MCF 10A (cell line): ENCODE measurements around the gene PRM2. TPM values are rescaled to one million over a fixed set of nuclear protein-coding genes. Genes with fewer than 3 reads are reported as not detected.
"Not testable (repeated sequence)": the region's sequence is repeated elsewhere in the genome, so short reads cannot be mapped to it uniquely, and the experiment has no call there.

Experiments used
- BruUV-seq: library from RNA; stranded (reverse); fragments of 400-500 nt; replicated peaks from 2 replicates; lab custom pipeline; 2021; lab: Mats Ljungman, UMichigan
- CTCF ChIA-PET: fragments of 300-600 bp; sonication (Branson Sonifier 250); formaldehyde crosslinking; extraction: SDS; loops from one replicate; lab custom pipeline; 2021; ENCODE audit warnings: antibody characterized with exemption, inconsistent platforms; lab: Yijun Ruan, JAX
- POLR2A ChIA-PET: fragments of 300-600, 350-650 bp; sonication (Branson Sonifier 250); formaldehyde crosslinking; extraction: SDS; loops from one replicate; lab custom pipeline; 2020; ENCODE audit warnings: antibody characterized with exemption, inconsistent platforms; lab: Yijun Ruan, JAX
- DNase-seq: peaks from one replicate; pipeline ENCODE4 v3.0.0-alpha.2; 2018; ENCODE audit not compliant: unreplicated experiment
- H3K27ac Mint-ChIP-seq: one replicate; pipeline ENCODE4 v1.8.0; 2022; ENCODE audit warnings: mild to moderate bottlenecking, low read depth, mixed read lengths; ENCODE audit not compliant: unreplicated experiment
- H3K27me3 Mint-ChIP-seq: one replicate; pipeline ENCODE4 v1.8.0; 2022; ENCODE audit warnings: mixed read lengths; ENCODE audit not compliant: insufficient read depth, unreplicated experiment
- H3K36me3 Mint-ChIP-seq: one replicate; pipeline ENCODE4 v1.8.0; 2022; ENCODE audit warnings: mild to moderate bottlenecking, moderate library complexity, mixed read lengths; ENCODE audit not compliant: insufficient read depth, unreplicated experiment
- H3K4me1 Mint-ChIP-seq: one replicate; pipeline ENCODE4 v1.8.0; 2022; ENCODE audit warnings: mixed read lengths; ENCODE audit not compliant: insufficient read depth, unreplicated experiment
- H3K4me3 Mint-ChIP-seq: one replicate; pipeline ENCODE4 v1.8.0; 2022; ENCODE audit warnings: mild to moderate bottlenecking, moderate library complexity, mixed read lengths; ENCODE audit not compliant: unreplicated experiment
- H3K9me3 Mint-ChIP-seq: one replicate; pipeline ENCODE4 v1.8.0; 2022; ENCODE audit warnings: mixed read lengths; ENCODE audit not compliant: unreplicated experiment
- intact Hi-C: fragments of 100-400 bp; cut with micrococcal nuclease; formaldehyde crosslinking; loops from 2 replicates; pipeline ENCODE4 v1.14.1; 2022
- total RNA-seq: library from RNA; stranded (reverse); gene quantifications from 2 replicates; pipeline ENCODE4 v1.2.3, GENCODE V29; 2022
- TF ChIP-seq, protein P1 (sequence below): fragments of 200-600 bp; IDR thresholded peaks from one replicate; pipeline ENCODE4 v1.8.0; 2022; ENCODE audit warnings: antibody characterized with exemption, mild to moderate bottlenecking; ENCODE audit not compliant: unreplicated experiment

PRM2 gene
- total RNA-seq, 1 experiment from 2014 or later: not detected

DNA sequence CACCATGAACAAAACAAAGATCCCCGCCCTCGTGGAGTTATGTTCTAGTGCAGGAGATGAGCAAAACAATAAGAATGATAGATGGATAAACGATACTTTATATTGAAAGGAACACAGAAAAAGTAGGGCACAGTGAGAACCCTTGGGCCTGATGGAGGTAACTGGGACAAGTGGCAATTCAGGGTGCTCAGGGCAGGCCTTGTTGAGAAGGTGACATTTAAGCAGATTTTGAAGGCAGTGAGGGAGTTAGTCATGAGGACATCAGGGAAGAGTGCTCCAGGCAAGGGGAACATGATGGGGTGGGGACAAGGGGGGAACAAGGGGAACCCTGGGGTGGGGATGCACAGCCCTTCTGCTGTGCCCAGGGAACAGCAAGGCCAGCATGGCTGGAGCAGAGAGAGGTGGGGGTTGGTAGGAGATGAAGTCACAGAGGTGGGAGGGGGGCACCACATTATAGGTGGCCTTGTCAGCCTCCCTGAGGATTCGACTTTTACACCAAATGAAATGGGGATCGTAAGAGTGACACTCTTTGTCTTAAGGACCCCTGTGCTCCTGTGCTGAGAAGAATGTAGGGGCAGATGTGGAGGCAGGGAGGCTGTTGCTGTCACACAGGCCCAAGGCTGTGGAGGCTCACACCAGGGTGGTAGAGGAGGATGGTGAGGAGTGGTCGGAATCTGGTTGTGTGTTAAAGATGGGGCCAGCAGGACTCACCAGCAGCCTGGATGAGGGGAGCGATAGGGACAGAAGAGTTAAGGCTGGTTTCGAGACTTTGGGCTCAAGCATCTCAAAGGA is 14.0 kb upstream of the PRM2 start:
- TF ChIP-seq, protein P1, sequence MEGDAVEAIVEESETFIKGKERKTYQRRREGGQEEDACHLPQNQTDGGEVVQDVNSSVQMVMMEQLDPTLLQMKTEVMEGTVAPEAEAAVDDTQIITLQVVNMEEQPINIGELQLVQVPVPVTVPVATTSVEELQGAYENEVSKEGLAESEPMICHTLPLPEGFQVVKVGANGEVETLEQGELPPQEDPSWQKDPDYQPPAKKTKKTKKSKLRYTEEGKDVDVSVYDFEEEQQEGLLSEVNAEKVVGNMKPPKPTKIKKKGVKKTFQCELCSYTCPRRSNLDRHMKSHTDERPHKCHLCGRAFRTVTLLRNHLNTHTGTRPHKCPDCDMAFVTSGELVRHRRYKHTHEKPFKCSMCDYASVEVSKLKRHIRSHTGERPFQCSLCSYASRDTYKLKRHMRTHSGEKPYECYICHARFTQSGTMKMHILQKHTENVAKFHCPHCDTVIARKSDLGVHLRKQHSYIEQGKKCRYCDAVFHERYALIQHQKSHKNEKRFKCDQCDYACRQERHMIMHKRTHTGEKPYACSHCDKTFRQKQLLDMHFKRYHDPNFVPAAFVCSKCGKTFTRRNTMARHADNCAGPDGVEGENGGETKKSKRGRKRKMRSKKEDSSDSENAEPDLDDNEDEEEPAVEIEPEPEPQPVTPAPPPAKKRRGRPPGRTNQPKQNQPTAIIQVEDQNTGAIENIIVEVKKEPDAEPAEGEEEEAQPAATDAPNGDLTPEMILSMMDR: no peak
- intact Hi-C loops: no loop called here
- CTCF ChIA-PET: interaction anchor here (0.8 kb wide), 1 partner anchor 39 kb away, joined by 3 read pairs; no protein-coding TSS in a partner anchor
- no peak overlapping the region for H3K4me3 Mint-ChIP-seq
- no TSS peak for BruUV-seq
- no peaks in the 10 kb centered on the region for H3K9me3 Mint-ChIP-seq
- no peak overlapping the region for H3K27ac Mint-ChIP-seq
- DNase-seq: no peak
- H3K36me3 Mint-ChIP-seq: no peaks in the 10 kb centered on the region
- POLR2A ChIA-PET: no interaction called here
- H3K4me1 Mint-ChIP-seq: no peaks in the 10 kb centered on the region
- peaks cover 63% of the 10 kb centered on the region for H3K27me3 Mint-ChIP-seq

GRCh38 chr16:11289696-11290095 is 13.4 kb upstream of the PRM2 start:
- POLR2A ChIA-PET: not testable (repeated sequence)

GRCh38 chr16:11289202-11289601 is 12.9 kb upstream of the PRM2 start:
- ChIA-PET CTCF (interaction anchor here (0.5 to 0.9 kb wide), 4 partner anchors 17 to 318 kb away, joined by 3 to 5 read pairs (median 4); no protein-coding TSS in a partner anchor), POLR2A (no interaction called here)
- no peak overlapping the region for H3K27ac Mint-ChIP-seq
- H3K4me1 Mint-ChIP-seq: no peaks in the 10 kb centered on the region
- no peaks in the 10 kb centered on the region for H3K9me3 Mint-ChIP-seq
- BruUV-seq: no TSS peak
- DNase-seq: no peak
- H3K36me3 Mint-ChIP-seq: no peaks in the 10 kb centered on the region
- intact Hi-C loops: no loop called here
- no peak overlapping the region for H3K4me3 Mint-ChIP-seq
- TF ChIP-seq, protein P1: no peak
- H3K27me3 Mint-ChIP-seq: peaks cover 64% of the 10 kb centered on the region

More at GRCh38 chr16:11289696-11290095, 13.4 kb upstream of the PRM2 start:
- H3K4me3 Mint-ChIP-seq, H3K27ac Mint-ChIP-seq, H3K9me3 Mint-ChIP-seq, H3K4me1 Mint-ChIP-seq, intact Hi-C loops, BruUV-seq, H3K36me3 Mint-ChIP-seq, DNase-seq: not testable (repeated sequence)
- CTCF ChIA-PET: interaction anchor here (0.5 to 0.9 kb wide), 4 partner anchors 18 to 319 kb away, joined by 3 to 5 read pairs (median 4); no protein-coding TSS in a partner anchor
- peaks cover 64% of the 10 kb centered on the region for H3K27me3 Mint-ChIP-seq

- Mint-ChIP-seq H3K27ac (no peak overlapping the region), H3K9me3 (no peaks in the 10 kb centered on the region), H3K36me3 (no peaks in the 10 kb centered on the region), H3K4me3 (no peak overlapping the region), H3K27me3 (peaks cover 59% of the 10 kb centered on the region), H3K4me1 (no peaks in the 10 kb centered on the region)
- ChIA-PET POLR2A (interaction anchor here (0.5 kb wide), 1 partner anchor 151 kb away, joined by 3 read pairs; no protein-coding TSS in a partner anchor), CTCF (no interaction called here)
- TF ChIP-seq, protein P1: no peak
- BruUV-seq: no TSS peak
- intact Hi-C loops: no loop called here
- DNase-seq: no peak
Observed at GRCh38 chr16:11285842-11286241, 9.6 kb upstream of the PRM2 start.
